GM21737 (cell line): ENCODE results near the gene CSMD2.
"Not testable (repeated sequence)": the region's sequence is repeated elsewhere in the genome, so short reads cannot be mapped to it uniquely, and the experiment has no call there.

Experiments used
- ATAC-seq: cut with Tn5 transposase; IDR thresholded peaks from one replicate; pipeline ENCODE4 v1.9.1; 2021; ENCODE audit warnings: mild to moderate bottlenecking, moderate library complexity; ENCODE audit not compliant: unreplicated experiment

CSMD2 gene

DNA sequence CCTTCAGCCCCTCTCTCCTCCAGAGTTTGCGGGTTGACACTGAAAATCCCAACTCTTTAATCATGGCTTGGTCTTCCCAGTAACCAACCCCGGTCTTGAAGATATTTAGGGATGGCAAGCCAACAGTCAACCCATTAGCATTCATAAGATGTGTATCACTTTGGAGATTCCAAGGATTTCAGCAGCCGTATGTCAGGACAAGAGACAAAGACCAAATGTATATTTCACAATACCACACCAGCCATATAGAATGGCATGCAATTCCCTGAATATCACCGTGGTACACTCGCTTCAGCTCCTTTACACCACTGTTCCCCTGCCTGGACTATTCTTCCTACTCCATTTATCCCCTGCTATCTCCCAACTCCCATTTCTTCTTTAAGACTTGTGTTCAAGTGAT, 109.2 kb downstream of the CSMD2 start:
- no peak for ATAC-seq

DNA sequence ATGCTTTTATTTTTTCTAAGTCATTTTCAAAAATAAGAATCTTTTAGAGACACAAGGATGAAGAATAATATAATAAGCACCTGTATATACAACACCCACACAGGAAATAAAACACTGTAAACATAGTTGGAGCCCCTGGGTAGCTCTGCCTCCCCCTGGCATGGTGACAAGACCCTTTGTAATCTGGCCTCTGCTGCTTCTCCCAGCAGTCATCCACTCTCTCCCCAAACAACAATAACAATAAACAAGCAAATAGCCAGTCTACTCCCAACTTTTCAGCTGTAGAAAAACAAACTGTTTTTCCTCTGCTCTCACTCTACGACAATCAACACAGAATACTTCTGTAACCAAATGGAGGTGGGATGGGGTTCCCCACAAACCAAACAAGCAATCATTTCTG, 110.1 kb downstream of the CSMD2 start:
- no peak for ATAC-seq

DNA sequence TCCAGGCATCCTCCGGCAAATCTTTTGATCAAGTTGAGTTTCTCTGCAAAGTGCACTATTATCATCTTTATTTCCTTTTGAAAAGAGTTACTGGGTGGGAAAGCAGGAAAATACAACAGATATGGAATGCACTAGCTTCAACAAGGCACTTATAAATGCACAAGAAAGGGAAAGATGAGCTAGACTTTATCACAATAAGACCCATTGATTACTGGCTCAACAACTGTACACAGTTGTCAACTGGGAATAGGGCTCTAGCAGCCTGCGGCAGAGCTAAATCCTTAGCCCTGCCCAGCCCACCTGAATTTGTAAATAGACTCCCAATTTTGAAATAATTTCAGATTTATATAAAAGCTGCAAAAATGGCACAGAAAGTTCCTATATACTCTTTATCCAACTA, 111.4 kb downstream of the CSMD2 start:
- no peak for ATAC-seq

GRCh38 chr1:34052565-34052964, 112.5 kb downstream of the CSMD2 start:
- no peak for ATAC-seq

DNA sequence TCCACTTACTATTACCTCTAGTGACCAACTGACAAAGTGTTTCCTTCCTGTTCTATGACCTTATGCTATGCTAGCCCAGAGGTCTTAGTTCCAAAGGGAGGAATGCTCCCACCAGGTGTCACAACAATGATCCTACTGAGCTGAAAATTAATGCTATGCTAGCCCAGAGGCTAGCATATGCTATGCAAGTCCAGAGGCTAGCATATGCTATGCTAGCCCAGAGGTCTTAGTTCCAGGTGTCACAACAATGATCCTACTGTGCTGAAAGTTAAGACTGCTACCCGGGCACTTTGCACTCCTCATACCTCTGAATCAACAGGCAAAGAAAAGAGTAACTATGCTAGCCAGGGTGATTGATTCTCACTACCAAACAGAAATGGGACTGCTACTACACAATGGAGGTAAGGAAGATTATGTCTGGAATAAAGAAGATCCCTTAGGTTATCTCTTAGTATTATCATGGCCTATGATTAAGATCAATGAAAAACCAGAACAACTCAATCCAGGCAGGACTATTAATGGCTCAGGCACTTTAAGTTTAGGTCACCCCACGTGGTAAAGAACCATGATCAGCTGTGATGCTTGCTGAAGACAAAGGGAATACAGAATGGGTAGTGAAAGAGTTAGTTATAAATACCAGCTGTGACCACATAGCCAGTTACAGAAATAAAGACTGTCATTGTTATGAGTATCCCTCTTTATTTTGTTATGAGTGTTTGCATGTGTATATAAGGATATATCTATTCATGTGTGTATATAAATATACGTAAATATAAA, 114.1 kb downstream of the CSMD2 start:
- no peak for ATAC-seq

- ATAC-seq, result no peak
These were observed 115.0 kb downstream of the CSMD2 start for GRCh38 chr1:34049994-34050393.

DNA sequence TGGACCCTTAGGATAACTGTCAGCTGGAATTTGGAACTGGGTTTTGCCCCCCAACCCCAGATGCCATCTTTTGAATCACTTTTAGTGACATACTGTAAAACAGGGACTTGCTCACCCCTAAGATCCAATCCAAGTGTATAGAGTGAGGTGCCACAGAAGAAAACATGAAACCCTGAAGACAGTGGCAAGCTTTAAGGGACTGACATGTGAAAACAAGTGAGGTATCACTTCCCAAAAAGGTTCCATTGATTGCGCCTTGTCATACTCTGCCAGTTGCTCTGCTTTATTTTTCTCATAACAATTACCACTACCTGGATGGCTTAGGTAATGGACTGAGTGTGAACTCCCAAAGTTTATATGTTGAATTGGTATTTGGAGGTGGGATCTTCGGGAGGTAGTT, 115.6 kb downstream of the CSMD2 start:
- no peak for ATAC-seq

- no peak for ATAC-seq
These were observed 127.2 kb downstream of the CSMD2 start for GRCh38 chr1:34037856-34038255.

DNA sequence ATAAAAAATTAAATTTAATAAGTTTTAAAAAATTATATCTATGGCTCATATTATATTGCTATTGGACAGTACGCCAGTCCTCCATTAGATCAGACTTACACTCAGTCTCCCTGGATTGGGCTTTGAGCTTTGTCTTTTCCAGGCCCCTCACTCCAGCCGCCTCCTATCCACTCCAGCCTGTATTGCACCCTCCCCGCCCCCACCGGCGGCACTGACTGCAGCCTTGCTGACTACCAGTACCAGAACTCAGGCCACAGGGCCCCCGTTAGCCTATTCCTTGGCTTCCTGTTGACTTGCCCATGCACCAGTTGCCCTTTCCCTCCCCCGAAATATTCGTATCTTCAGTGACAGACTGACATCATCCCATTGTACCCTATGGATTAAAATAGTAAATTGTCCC, 127.9 kb downstream of the CSMD2 start:
- no peak for ATAC-seq

DNA sequence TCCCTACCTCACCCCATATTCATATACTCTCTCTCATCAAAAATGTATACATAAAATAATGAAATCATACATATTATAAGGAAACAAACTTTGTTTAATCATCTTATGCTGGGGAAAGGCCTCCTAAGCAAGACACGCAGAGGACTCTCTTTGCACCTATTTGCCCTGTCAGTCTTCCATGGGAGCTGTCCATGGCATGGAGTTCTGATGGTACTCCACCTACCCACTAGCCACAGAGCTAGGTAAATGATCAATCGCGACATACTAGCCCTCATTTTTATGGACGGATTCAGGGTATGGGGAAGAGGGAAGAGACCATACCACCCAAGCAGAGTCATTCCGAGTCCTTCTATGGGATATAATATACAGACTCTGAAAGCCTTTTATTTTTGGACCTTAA, 131.0 kb downstream of the CSMD2 start:
- ATAC-seq, result no peak

DNA sequence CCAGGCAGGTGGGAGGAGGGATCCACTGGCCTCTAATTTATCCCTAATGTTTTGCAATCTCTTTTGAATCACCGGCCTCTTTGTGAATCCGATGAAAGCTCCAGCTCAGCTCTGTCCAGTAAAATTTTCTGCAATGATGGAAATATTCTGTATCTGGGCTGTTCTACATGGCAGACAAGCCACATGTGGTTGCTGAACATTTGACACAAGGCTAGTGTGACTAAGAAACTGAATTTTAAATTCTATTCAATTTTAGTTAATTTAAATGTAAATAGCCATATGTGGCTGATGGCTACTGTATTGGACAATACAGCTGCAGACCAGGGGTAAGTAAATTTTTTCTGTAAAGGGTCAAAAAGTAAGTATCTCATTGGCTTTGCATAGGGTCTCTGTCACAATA, 135.1 kb downstream of the CSMD2 start:
- ATAC-seq, result no peak

DNA sequence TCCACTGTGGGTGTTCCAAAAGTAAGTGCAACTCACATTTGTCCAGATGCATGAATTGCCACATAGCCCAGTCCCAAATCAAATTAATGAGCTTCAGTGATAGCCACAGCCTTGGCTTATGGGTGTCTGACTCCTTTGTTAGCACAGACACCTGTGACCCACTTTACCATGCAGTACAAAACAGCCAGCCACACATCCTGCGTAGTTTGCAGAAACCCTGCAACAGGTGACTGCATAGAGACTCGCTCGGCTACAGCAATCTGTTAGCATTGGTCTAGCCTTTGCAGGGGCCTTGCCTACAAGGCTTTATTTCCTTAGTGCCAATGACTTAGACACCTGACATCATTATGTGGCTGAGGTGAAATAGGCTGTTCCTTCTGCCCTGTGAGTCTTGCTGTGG, 135.5 kb downstream of the CSMD2 start:
- no peak for ATAC-seq

GRCh38 chr1:34028381-34029055, 136.5 kb downstream of the CSMD2 start:
- ATAC-seq, result no peak

DNA sequence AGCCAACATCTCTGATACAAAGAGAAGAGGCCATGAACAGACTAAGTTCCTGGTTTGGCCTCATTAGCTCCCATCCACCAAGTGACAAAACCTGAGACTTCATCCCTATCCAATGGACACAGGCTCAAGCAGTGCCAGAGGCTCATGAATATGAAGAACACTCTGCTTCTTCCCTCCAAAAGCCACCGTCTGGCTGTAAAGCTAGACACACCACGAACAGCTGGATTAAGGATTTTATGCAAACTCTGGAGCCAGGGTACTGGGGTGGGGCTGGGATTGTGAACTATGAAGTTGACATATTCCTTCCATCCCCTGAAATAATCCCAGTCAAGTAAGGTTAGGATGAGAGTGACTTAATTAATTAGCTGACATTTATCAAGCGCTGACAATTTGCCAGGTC, 139.4 kb downstream of the CSMD2 start:
- ATAC-seq, result no peak

DNA sequence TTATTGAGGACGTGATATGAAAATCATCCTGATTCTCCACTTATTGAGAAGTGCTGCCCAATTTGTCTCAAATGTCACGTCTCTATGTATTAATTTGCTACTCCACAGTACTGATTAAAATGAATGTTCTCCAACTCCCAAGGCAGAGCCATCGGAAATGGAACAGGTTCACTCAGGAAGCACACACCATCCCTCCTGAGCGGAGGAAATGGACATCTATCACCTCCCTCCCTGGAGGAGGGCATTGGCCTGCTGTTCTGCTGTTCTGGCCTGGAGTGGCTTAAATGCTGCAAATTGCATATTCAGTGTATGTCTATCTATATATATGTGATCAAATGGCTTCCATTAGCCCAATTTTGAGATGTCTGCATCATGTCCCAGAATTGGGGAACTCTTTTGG, 140.5 kb downstream of the CSMD2 start:
- no peak for ATAC-seq

GRCh38 chr1:34019741-34020552, 145.1 kb downstream of the CSMD2 start:
- no peak for ATAC-seq

DNA sequence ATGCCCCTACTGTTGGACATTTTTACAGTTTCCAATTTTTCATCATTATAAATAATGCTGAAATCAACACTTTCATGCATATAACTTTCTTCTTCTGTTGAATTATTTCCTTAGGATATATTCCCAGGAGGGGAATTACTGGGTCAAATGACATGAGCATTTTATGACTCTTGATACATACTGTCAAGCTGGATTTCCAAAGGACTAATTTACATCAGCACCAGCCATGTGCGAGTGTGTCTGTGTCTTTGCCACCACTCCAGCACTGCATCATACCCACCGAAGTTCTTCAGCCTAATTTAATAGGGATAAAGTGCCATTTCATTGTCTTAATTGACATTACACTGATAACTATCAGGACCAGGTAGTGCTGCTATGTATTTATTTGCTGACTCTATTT, 146.7 kb downstream of the CSMD2 start:
- ATAC-seq, result no peak

DNA sequence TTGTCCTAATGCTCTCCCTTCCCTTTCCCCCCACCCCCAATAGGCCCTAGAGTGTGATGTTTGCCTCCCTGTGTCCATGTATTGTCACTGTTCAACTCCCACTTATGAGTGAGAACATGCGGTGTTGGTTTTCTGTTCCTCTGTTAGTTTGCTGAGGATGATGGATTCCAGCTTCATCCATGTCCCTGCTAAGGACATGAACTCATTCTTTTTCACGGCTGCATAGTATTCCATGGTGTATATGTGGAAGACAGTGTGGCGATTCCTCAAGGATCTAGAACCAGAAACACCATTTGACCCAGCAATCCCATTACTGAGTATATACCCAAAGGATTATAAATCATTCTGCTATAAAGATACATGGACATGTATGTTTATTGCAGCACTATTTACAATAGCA, 148.7 kb downstream of the CSMD2 start:
- ATAC-seq, result not testable (repeated sequence)

DNA sequence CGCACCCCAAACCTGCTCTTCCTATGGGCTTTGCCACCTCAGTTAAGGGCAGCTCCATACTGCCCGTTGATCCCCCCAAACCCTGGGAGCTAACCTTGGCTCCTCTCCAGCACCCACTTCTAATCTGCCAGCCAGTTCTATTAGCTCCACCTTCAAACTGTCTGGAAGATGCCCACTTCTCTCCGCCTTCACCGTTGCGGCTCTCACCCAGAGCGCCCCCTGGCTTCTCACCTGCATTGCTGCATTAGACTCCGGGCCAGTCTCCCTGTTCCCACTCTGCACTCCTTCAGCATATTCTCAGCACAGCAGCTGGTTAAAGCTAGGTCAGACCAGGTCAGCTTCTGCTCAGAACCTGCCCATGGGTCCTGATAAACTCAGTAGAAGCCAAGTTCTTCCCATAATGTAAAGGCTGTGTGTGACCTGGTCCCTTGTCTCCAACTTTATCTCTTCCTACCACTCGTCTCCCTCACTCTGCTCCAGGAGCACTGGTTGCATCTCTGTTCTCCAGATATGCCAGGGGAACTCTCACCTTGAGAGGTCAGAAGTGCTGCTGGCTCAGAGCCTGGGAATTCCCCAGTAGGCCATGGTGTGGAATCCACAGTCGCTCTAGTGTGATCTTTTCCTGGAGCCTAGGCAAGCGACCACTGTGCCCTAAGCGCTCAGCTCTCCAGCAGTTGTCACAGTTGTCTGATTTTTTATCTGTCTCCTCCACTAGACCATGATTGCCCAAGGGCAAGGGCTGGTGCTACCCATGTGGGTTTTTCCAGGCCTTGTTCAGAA, 150.9 kb downstream of the CSMD2 start:
- no peak for ATAC-seq

DNA sequence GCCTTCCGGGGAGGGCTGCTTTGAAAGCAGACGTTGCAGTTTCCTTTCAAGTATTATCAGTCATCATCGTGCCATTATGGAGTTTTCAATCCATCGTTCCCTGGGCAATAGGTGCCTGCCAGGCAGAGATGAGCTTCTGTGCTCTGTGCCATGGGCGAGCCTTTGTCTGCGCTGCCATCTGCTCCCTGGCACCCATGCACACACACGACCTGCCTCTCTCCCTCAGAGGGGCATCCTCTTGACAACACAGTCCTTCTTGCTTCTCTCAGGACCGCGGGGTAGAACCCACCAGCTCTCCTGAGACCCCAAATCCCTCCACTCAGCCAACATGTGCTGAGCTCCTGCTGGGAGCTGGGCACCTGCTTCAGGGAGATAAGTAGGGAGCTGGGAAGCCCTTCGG, 151.9 kb downstream of the CSMD2 start:
- no peak for ATAC-seq

- no peak for ATAC-seq
These were observed 155.6 kb downstream of the CSMD2 start for GRCh38 chr1:34009340-34009985.
